Loucy (cell line): Measurements from ENCODE around the gene FANCE.
"Not testable (repeated sequence)": the region's sequence is repeated elsewhere in the genome, so short reads cannot be mapped to it uniquely, and the experiment has no call there.

Experiments
- H2AFZ ChIP-seq: fragments of 200-600 bp; sonication (generic); 2 replicates; pipeline ENCODE4 v1.6.0; 2016; ENCODE audit warnings: antibody characterized with exemption, mild to moderate bottlenecking, low read length, moderate library complexity
- H3F3A ChIP-seq: fragments of 200-600 bp; 2 replicates; pipeline ENCODE4 v1.6.0; 2016; ENCODE audit warnings: antibody characterized with exemption, low read depth, mild to moderate bottlenecking
- H3K27me3 ChIP-seq: fragments of 200-600 bp; sonication (generic); 2 replicates; pipeline ENCODE4 v1.6.1; 2014; ENCODE audit warnings: low read length, mild to moderate bottlenecking; ENCODE audit not compliant: insufficient read depth, poor library complexity, severe bottlenecking
- H3K36me3 ChIP-seq: fragments of 200-600 bp; sonication (generic); 2 replicates; pipeline ENCODE4 v1.6.1; 2016; ENCODE audit warnings: low read length; ENCODE audit not compliant: insufficient read depth
- H3K4me1 ChIP-seq: fragments of 200-600 bp; sonication (generic); 2 replicates; pipeline ENCODE4 v1.5.1; 2014; ENCODE audit warnings: low read length, mild to moderate bottlenecking; ENCODE audit not compliant: insufficient read depth, poor library complexity, severe bottlenecking
- H3K4me2 ChIP-seq: fragments of 200-600 bp; sonication (generic); 2 replicates; pipeline ENCODE4 v1.6.0; 2014; ENCODE audit warnings: antibody characterized with exemption, low read length, low read depth, mild to moderate bottlenecking; ENCODE audit not compliant: poor library complexity, severe bottlenecking
- H3K4me3 ChIP-seq: fragments of 200-600 bp; sonication (generic); 2 replicates; pipeline ENCODE4 v1.5.1; 2014; ENCODE audit warnings: low read length, mild to moderate bottlenecking, mixed read lengths; ENCODE audit not compliant: poor library complexity, severe bottlenecking
- H3K79me2 ChIP-seq: fragments of 200-600 bp; sonication (generic); 2 replicates; pipeline ENCODE4 v1.6.1; 2014; ENCODE audit warnings: low read length; ENCODE audit not compliant: insufficient read depth
- H3K9ac ChIP-seq: fragments of 200-600 bp; sonication (generic); 2 replicates; pipeline ENCODE4 v1.6.0; 2014; ENCODE audit warnings: mild to moderate bottlenecking, low read depth, low read length, moderate library complexity; ENCODE audit not compliant: poor library complexity, severe bottlenecking
- H3K9me2 ChIP-seq: fragments of 200-600 bp; sonication (generic); replicated peaks from 2 replicates; pipeline ENCODE4 v1.6.1; 2016; ENCODE audit warnings: low read depth, low read length, mixed read lengths
- H3K9me3 ChIP-seq: fragments of 200-600 bp; sonication (generic); 2 replicates; pipeline ENCODE4 v1.6.1; 2014; ENCODE audit warnings: mild to moderate bottlenecking, antibody characterized with exemption, low read length, low read depth; ENCODE audit not compliant: insufficient read depth
- H4K20me1 ChIP-seq: fragments of 200-600 bp; sonication (generic); 2 replicates; pipeline ENCODE4 v1.6.0; 2014; ENCODE audit warnings: antibody characterized with exemption, low read length, mild to moderate bottlenecking; ENCODE audit not compliant: insufficient read depth, poor library complexity, severe bottlenecking
- CTCF ChIP-seq: fragments of 200-600 bp; sonication (generic); conservative IDR thresholded peaks from 2 replicates; pipeline ENCODE4 v1.5.1; 2014; ENCODE audit warnings: mild to moderate bottlenecking, antibody characterized with exemption, low read length
- EZH2phosphoT487 ChIP-seq: fragments of 200-600 bp; IDR thresholded peaks from 2 replicates; pipeline ENCODE4 v1.6.1; 2018; ENCODE audit warnings: antibody characterized with exemption, mild to moderate bottlenecking, moderate library complexity, borderline replicate concordance

The FANCE gene

GRCh38 chr6:35436071-35436857 lies 15.9 kb upstream of the FANCE start:
- H3K36me3 ChIP-seq = no peaks in the 10 kb centered on the region
- H3K9me3 ChIP-seq = no peaks in the 10 kb centered on the region
- no peaks in the 10 kb centered on the region for H3F3A ChIP-seq
- no peak for TF ChIP-seq CTCF
- TF ChIP-seq EZH2phosphoT487 = no peak
- H3K9ac ChIP-seq = no peak overlapping the region
- H3K9me2 ChIP-seq = no peaks in the 10 kb centered on the region
- no peak overlapping the region for H3K4me3 ChIP-seq
- H3K4me2 ChIP-seq = no peak overlapping the region
- no peaks in the 10 kb centered on the region for H3K4me1 ChIP-seq
- H4K20me1 ChIP-seq = no peaks in the 10 kb centered on the region
- no peak overlapping the region for H2AFZ ChIP-seq
- H3K27me3 ChIP-seq = no peaks in the 10 kb centered on the region
- H3K79me2 ChIP-seq = no peaks in the 10 kb centered on the region

- not testable (repeated sequence) for H3K27me3 ChIP-seq
These were observed 13.6 kb upstream of the FANCE start for GRCh38 chr6:35438378-35439065.

GRCh38 chr6:35439308-35439707 lies 12.8 kb upstream of the FANCE start:
- no peak for TF ChIP-seq CTCF
- Histone ChIP-seq H3K9me2 (no peaks in the 10 kb centered on the region), H3K4me1 (no peaks in the 10 kb centered on the region), H3F3A (no peaks in the 10 kb centered on the region), H3K4me2 (no peak overlapping the region), H2AFZ (no peak overlapping the region), H3K9me3 (no peaks in the 10 kb centered on the region), H3K4me3 (no peak overlapping the region), H4K20me1 (no peaks in the 10 kb centered on the region), H3K9ac (no peak overlapping the region), H3K27me3 (no peaks in the 10 kb centered on the region), H3K36me3 (no peaks in the 10 kb centered on the region), H3K79me2 (no peaks in the 10 kb centered on the region)

More at GRCh38 chr6:35438378-35439065, 13.6 kb upstream of the FANCE start:
- not testable (repeated sequence) for H4K20me1 ChIP-seq, H3K79me2 ChIP-seq, H2AFZ ChIP-seq, H3F3A ChIP-seq, H3K4me2 ChIP-seq, H3K9me2 ChIP-seq, H3K4me3 ChIP-seq, H3K36me3 ChIP-seq, H3K9ac ChIP-seq, H3K4me1 ChIP-seq, H3K9me3 ChIP-seq
